GM12875 (cell line): ENCODE data around the gene CTNNBIP1.

Experiments
- H3K4me3 ChIP-seq: one replicate; pipeline ENCODE4 v1.5.1; 2011; ENCODE audit warnings: low read depth, low read length, control low read depth
- CTCF ChIP-seq: IDR thresholded peaks from 2 replicates; pipeline ENCODE4 v1.5.1; 2011; ENCODE audit warnings: low read depth, mild to moderate bottlenecking, control low read depth, inconsistent platforms, low read length, moderate library complexity, borderline replicate concordance; ENCODE audit not compliant: insufficient read depth

Gene CTNNBIP1

GRCh38 chr1:9903801-9904527 lies 6.1 kb downstream of the CTNNBIP1 start:
- TF ChIP-seq CTCF = no peak
- no peak overlapping the region for H3K4me3 ChIP-seq

GRCh38 chr1:9902060-9902452 lies 8.0 kb downstream of the CTNNBIP1 start:
- H3K4me3 ChIP-seq = no peak overlapping the region
- no peak for TF ChIP-seq CTCF

- no peak overlapping the region for H3K4me3 ChIP-seq
- no peak for TF ChIP-seq CTCF
These were observed 8.7 kb downstream of the CTNNBIP1 start for GRCh38 chr1:9901148-9902059.

- H3K4me3 ChIP-seq = no peak overlapping the region
These were observed 9.7 kb downstream of the CTNNBIP1 start for GRCh38 chr1:9900142-9901043.

GRCh38 chr1:9894115-9894514 lies 16.0 kb downstream of the CTNNBIP1 start:
- H3K4me3 ChIP-seq = no peak overlapping the region
- TF ChIP-seq CTCF = no peak

More at GRCh38 chr1:9900142-9901043, 9.7 kb downstream of the CTNNBIP1 start:
- TF ChIP-seq CTCF = no peak

- no peak for TF ChIP-seq CTCF
- no peak overlapping the region for H3K4me3 ChIP-seq
These were observed 17.2 kb downstream of the CTNNBIP1 start for GRCh38 chr1:9892563-9893528.
